HEK293 (cell line): Measurements from ENCODE around the gene MLLT11.

Source experiments
- CTCF ChIA-PET: fragments of 350-600 bp; formaldehyde crosslinking; extraction: SDS; loops from one replicate; lab custom pipeline; 2021; ENCODE audit warnings: antibody characterized with exemption; lab: Yijun Ruan, JAX
- POLR2A ChIA-PET: fragments of 300-600 bp; formaldehyde crosslinking; extraction: SDS; loops from one replicate; lab custom pipeline; 2020; ENCODE audit warnings: antibody characterized with exemption, inconsistent platforms; lab: Yijun Ruan, JAX
- H3K27ac ChIP-seq: fragments of 200-500 bp; sonication (Bioruptor generic); 2 replicates; pipeline ENCODE4 v1.5.1; 2014; ENCODE audit warnings: low read depth, low read length, control low read depth, inconsistent platforms; ENCODE audit errors: extremely low read depth
- H3K36me3 ChIP-seq, 2 experiments: fragments of 200-500 bp in 1 of 2; sonication (Bioruptor generic) in 1 of 2; 1 replicate in 1 of 2; 2 replicates in 1 of 2; pipeline ENCODE4 v1.5.1; 2014 to 2017; ENCODE audit warnings: inconsistent platforms in 2 of 2, low read length in 2 of 2; ENCODE audit not compliant: control insufficient read depth in 2 of 2, insufficient read depth in 1 of 2
- H3K4me1 ChIP-seq: fragments of 200-500 bp; sonication (Bioruptor generic); 2 replicates; pipeline ENCODE4 v1.5.1; 2014; ENCODE audit warnings: mild to moderate bottlenecking, low read length, inconsistent platforms; ENCODE audit not compliant: control insufficient read depth, insufficient read depth
- H3K4me3 ChIP-seq: 2 replicates; pipeline ENCODE4 v1.5.1; 2011; ENCODE audit warnings: low read depth, mild to moderate bottlenecking, control low read depth, low read length, moderate library complexity
- H3K9me3 ChIP-seq: fragments of 200-500 bp; sonication (Bioruptor generic); 2 replicates; pipeline ENCODE4 v1.5.1; 2014; ENCODE audit warnings: low read depth, low read length, inconsistent platforms; ENCODE audit not compliant: control insufficient read depth, insufficient read depth
- MYNN ChIP-seq: fragments of 450-650 bp; formaldehyde crosslinking; IDR thresholded peaks from 2 replicates; pipeline ENCODE4 v1.5.1; 2016; ENCODE audit warnings: missing biosample characterization, missing genetic modification characterization, borderline replicate concordance
- SCRT2 ChIP-seq: fragments of 450-650 bp; formaldehyde crosslinking; IDR thresholded peaks from 2 replicates; pipeline ENCODE4 v1.5.1; 2016; ENCODE audit warnings: missing biosample characterization, missing genetic modification characterization
- SP2 ChIP-seq: fragments of 450-650 bp; formaldehyde crosslinking; IDR thresholded peaks from 2 replicates; pipeline ENCODE4 v1.5.1; 2016; ENCODE audit warnings: missing biosample characterization, missing genetic modification characterization
- ZNF138 ChIP-seq: fragments of 450-650 bp; formaldehyde crosslinking; IDR thresholded peaks from 2 replicates; pipeline ENCODE4 v1.5.1; 2016; ENCODE audit warnings: missing biosample characterization, missing genetic modification characterization, borderline replicate concordance
- ZNF140 ChIP-seq: fragments of 450-650 bp; formaldehyde crosslinking; IDR thresholded peaks from 2 replicates; pipeline ENCODE4 v1.5.1; 2016; ENCODE audit warnings: missing biosample characterization, missing genetic modification characterization
- ZNF16 ChIP-seq: fragments of 450-650 bp; formaldehyde crosslinking; IDR thresholded peaks from 2 replicates; pipeline ENCODE4 v1.5.1; 2016; ENCODE audit warnings: low read depth, missing biosample characterization, missing genetic modification characterization
- ZNF175 ChIP-seq: fragments of 450-650 bp; formaldehyde crosslinking; IDR thresholded peaks from 2 replicates; pipeline ENCODE4 v1.5.1; 2016; ENCODE audit warnings: missing biosample characterization, missing genetic modification characterization
- ZNF214 ChIP-seq: fragments of 450-650 bp; formaldehyde crosslinking; IDR thresholded peaks from 2 replicates; pipeline ENCODE4 v1.5.1; 2017; ENCODE audit warnings: missing biosample characterization, mild to moderate bottlenecking, missing genetic modification characterization, borderline replicate concordance
- ZNF274 ChIP-seq, 2 experiments: fragments of 200-500 bp in 1 of 2; fragments of 450-650 bp in 1 of 2; sonication (Bioruptor generic) in 1 of 2; formaldehyde crosslinking in 1 of 2; IDR thresholded peaks; 2 replicates each; pipeline versions ENCODE4 v1.5.1 to v1.6.1; 2014 to 2016; ENCODE audit warnings: borderline replicate concordance in 1 of 2, inconsistent platforms in 1 of 2, low read length in 1 of 2, missing biosample characterization in 1 of 2, missing genetic modification characterization in 1 of 2
- ZNF324 ChIP-seq: fragments of 450-650 bp; formaldehyde crosslinking; IDR thresholded peaks from 2 replicates; pipeline ENCODE4 v1.5.1; 2016; ENCODE audit warnings: missing biosample characterization, missing genetic modification characterization
- ZNF354C ChIP-seq: fragments of 450-650 bp; formaldehyde crosslinking; IDR thresholded peaks from 2 replicates; pipeline ENCODE4 v1.5.1; 2016; ENCODE audit warnings: missing biosample characterization, missing genetic modification characterization, low read depth, borderline replicate concordance
- ZNF433 ChIP-seq: fragments of 450-650 bp; formaldehyde crosslinking; IDR thresholded peaks from 2 replicates; pipeline ENCODE4 v1.5.1; 2016; ENCODE audit warnings: missing biosample characterization, missing genetic modification characterization, low read depth
- ZNF548 ChIP-seq: fragments of 450-650 bp; formaldehyde crosslinking; IDR thresholded peaks from 2 replicates; pipeline ENCODE4 v1.5.1; 2016; ENCODE audit warnings: missing biosample characterization, missing genetic modification characterization
- ZNF560 ChIP-seq: fragments of 450-650 bp; formaldehyde crosslinking; IDR thresholded peaks from 2 replicates; pipeline ENCODE4 v1.5.1; 2017; ENCODE audit warnings: missing biosample characterization, missing genetic modification characterization, borderline replicate concordance
- ZNF600 ChIP-seq: fragments of 450-650 bp; formaldehyde crosslinking; IDR thresholded peaks from 2 replicates; pipeline ENCODE4 v1.5.1; 2016; ENCODE audit warnings: missing biosample characterization, missing genetic modification characterization
- ZNF610 ChIP-seq: fragments of 450-650 bp; formaldehyde crosslinking; IDR thresholded peaks from 2 replicates; pipeline ENCODE4 v1.5.1; 2016; ENCODE audit warnings: missing biosample characterization, missing genetic modification characterization, borderline replicate concordance
- ZNF654 ChIP-seq: fragments of 450-650 bp; formaldehyde crosslinking; IDR thresholded peaks from 2 replicates; pipeline ENCODE4 v1.5.1; 2016; ENCODE audit warnings: low read depth, missing biosample characterization, missing genetic modification characterization
- ZNF785 ChIP-seq: fragments of 450-650 bp; formaldehyde crosslinking; IDR thresholded peaks from 2 replicates; pipeline ENCODE4 v1.5.1; 2016; ENCODE audit warnings: missing biosample characterization, missing genetic modification characterization
- ZNF843 ChIP-seq: fragments of 450-650 bp; formaldehyde crosslinking; IDR thresholded peaks from 2 replicates; pipeline ENCODE4 v1.5.1; 2016; ENCODE audit warnings: missing biosample characterization, missing genetic modification characterization
- ZXDB ChIP-seq: fragments of 450-650 bp; formaldehyde crosslinking; IDR thresholded peaks from 2 replicates; pipeline ENCODE4 v1.5.1; 2016; ENCODE audit warnings: missing biosample characterization, missing genetic modification characterization
- TF ChIP-seq, protein P1 (sequence below): fragments of 450-650 bp; IDR thresholded peaks from 2 replicates; pipeline ENCODE4 v1.5.1; 2018; ENCODE audit warnings: missing biosample characterization, mild to moderate bottlenecking, missing genetic modification characterization
- TF ChIP-seq, protein P2 (sequence below): fragments of 450-650 bp; formaldehyde crosslinking; IDR thresholded peaks from 2 replicates; pipeline ENCODE4 v1.5.1; 2017; ENCODE audit warnings: missing biosample characterization, mild to moderate bottlenecking, missing genetic modification characterization, moderate library complexity
- TF ChIP-seq, protein P3 (sequence below): fragments of 450-650 bp; formaldehyde crosslinking; IDR thresholded peaks from 2 replicates; pipeline ENCODE4 v1.5.0; 2017; ENCODE audit warnings: missing biosample characterization, missing genetic modification characterization, borderline replicate concordance
- TF ChIP-seq, protein P4 (sequence below): fragments of 450-650 bp; formaldehyde crosslinking; IDR thresholded peaks from 2 replicates; pipeline ENCODE4 v1.5.1; 2016; ENCODE audit warnings: missing biosample characterization, missing genetic modification characterization

Gene MLLT11

DNA sequence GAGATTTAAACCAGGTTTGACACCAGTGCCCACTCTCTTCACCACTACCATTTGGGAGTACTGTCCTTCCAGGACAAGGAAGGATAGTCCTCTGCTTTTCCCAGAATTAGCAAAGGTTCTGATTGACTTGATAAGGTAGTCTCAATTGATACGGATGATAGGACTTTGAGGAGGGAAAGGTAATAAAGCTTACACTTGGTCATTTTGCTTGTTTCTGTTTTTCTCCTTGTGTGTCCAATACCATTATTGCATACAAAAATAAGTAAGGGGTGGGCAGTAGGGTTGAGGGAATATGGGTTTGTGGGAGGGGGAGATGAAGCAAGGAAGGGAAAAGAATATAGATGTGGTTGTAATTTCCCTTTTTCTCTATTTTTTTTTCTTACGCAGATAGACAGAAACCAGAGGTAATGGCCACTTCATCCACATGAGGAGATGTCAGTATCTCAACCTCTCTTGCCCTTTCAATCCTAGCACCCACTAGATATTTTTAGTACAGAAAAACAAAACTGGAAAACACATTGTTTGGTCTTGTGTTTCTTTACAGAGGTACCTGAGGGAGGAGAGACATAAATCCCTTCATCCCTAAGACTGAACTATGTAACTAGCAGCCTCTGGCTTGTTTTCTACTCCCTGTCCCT, 10.0 kb upstream of the MLLT11 start:
- TF ChIP-seq ZNF560 (tag by site-specific recombination) (no peak), ZNF548 (tag by site-specific recombination) (no peak), ZNF654 (no peak), ZNF324 (tag by site-specific recombination) (no peak), ZNF610 (tag by site-specific recombination) (no peak), ZNF354C (no peak), SP2 (tag by site-specific recombination) (no peak), ZNF785 (no peak), SCRT2 (tag by site-specific recombination) (no peak), ZNF175 (no peak), MYNN (tag by site-specific recombination) (no peak), ZNF16 (tag by site-specific recombination) (no peak), ZNF433 (tag by site-specific recombination) (no peak), ZNF140 (tag by site-specific recombination) (no peak), ZXDB (tag by site-specific recombination) (no peak), ZNF843 (tag by site-specific recombination) (no peak), ZNF214 (tag by site-specific recombination) (no peak)
- TF ChIP-seq, protein P1, sequence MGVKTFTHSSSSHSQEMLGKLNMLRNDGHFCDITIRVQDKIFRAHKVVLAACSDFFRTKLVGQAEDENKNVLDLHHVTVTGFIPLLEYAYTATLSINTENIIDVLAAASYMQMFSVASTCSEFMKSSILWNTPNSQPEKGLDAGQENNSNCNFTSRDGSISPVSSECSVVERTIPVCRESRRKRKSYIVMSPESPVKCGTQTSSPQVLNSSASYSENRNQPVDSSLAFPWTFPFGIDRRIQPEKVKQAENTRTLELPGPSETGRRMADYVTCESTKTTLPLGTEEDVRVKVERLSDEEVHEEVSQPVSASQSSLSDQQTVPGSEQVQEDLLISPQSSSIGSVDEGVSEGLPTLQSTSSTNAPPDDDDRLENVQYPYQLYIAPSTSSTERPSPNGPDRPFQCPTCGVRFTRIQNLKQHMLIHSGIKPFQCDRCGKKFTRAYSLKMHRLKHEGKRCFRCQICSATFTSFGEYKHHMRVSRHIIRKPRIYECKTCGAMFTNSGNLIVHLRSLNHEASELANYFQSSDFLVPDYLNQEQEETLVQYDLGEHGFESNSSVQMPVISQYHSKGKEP (tag by site-specific recombination) = no peak
- TF ChIP-seq, protein P2, sequence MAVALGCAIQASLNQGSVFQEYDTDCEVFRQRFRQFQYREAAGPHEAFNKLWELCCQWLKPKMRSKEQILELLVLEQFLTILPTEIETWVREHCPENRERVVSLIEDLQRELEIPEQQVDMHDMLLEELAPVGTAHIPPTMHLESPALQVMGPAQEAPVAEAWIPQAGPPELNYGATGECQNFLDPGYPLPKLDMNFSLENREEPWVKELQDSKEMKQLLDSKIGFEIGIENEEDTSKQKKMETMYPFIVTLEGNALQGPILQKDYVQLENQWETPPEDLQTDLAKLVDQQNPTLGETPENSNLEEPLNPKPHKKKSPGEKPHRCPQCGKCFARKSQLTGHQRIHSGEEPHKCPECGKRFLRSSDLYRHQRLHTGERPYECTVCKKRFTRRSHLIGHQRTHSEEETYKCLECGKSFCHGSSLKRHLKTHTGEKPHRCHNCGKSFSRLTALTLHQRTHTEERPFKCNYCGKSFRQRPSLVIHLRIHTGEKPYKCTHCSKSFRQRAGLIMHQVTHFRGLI (tag by site-specific recombination) = no peak
- Histone ChIP-seq H3K36me3 (peaks cover 0 to 47% of the 10 kb centered on the region in 2 experiments; a peak in 2 of 3 replicates), H3K9me3 (no peaks in the 10 kb centered on the region), H3K27ac (no peak overlapping the region), H3K4me1 (no peaks in the 10 kb centered on the region), H3K4me3 (no peak overlapping the region)
- CTCF ChIA-PET = interaction anchor here (1.1 to 3.0 kb wide), 2 partner anchors 8 to 10 kb away, joined by 5 to 11 read pairs; partner anchors contain the start of genes CDC42SE1 and MLLT11
- POLR2A ChIA-PET = interaction anchor here (0.6 to 1.2 kb wide), 5 partner anchors 9 to 53 kb away, joined by 3 to 5 read pairs (median 3); partner anchors contain the start of genes CDC42SE1 and MLLT11

DNA sequence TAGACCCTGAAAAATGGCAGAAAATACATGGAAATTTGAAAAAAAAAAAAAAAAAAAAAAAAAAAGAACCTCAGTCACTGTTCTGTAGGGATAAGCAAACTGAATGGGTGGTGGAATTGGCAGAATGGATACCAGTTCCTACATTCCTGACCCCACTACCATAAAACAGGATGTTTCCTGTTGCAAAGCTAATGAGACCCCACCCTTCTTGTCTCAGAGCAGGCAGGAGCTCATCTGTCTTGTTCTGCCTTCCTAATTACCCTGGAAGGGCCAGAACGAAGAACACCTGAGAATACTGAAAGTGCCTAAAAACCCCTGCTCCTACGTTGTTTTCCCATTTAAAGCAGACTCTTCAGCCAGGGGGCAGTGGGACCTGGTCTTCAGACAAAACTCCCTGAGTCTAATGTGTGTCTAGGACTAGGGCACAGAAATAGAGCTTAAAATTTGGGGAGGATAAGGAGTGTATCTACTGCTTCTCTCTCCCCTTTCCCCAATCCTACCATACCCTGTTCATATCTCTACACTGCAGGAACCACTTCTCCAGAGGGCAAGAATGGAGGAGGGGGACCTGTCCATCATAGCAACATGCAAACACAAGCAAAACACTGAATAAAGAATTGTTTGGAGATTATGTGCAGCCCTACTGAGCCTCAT, 8.7 kb upstream of the MLLT11 start:
- H3K36me3 ChIP-seq = peaks cover 0 to 60% of the 10 kb centered on the region in 2 experiments; a peak in 2 of 3 replicates
- CTCF ChIA-PET = interaction anchor here (3.0 kb wide), 1 partner anchor 8 kb away, joined by 11 read pairs; the partner anchor contains the start of genes CDC42SE1 and MLLT11
- TF ChIP-seq ZNF138 (tag by site-specific recombination) (no peak), ZNF600 (tag by site-specific recombination) (peak; percentile 52; the same call in 1 of the 2 replicates), ZNF274 (IDR thresholded peaks at IDR 0.05; ENCODE audit: low read length) (no peak), ZNF274 (tag by site-specific recombination; IDR thresholded peaks at IDR 0.05; ENCODE audit: borderline replicate concordance) (no peak)
- TF ChIP-seq, protein P3, sequence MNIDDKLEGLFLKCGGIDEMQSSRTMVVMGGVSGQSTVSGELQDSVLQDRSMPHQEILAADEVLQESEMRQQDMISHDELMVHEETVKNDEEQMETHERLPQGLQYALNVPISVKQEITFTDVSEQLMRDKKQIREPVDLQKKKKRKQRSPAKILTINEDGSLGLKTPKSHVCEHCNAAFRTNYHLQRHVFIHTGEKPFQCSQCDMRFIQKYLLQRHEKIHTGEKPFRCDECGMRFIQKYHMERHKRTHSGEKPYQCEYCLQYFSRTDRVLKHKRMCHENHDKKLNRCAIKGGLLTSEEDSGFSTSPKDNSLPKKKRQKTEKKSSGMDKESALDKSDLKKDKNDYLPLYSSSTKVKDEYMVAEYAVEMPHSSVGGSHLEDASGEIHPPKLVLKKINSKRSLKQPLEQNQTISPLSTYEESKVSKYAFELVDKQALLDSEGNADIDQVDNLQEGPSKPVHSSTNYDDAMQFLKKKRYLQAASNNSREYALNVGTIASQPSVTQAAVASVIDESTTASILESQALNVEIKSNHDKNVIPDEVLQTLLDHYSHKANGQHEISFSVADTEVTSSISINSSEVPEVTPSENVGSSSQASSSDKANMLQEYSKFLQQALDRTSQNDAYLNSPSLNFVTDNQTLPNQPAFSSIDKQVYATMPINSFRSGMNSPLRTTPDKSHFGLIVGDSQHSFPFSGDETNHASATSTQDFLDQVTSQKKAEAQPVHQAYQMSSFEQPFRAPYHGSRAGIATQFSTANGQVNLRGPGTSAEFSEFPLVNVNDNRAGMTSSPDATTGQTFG (tag by site-specific recombination) = no peak
- TF ChIP-seq, protein P4, sequence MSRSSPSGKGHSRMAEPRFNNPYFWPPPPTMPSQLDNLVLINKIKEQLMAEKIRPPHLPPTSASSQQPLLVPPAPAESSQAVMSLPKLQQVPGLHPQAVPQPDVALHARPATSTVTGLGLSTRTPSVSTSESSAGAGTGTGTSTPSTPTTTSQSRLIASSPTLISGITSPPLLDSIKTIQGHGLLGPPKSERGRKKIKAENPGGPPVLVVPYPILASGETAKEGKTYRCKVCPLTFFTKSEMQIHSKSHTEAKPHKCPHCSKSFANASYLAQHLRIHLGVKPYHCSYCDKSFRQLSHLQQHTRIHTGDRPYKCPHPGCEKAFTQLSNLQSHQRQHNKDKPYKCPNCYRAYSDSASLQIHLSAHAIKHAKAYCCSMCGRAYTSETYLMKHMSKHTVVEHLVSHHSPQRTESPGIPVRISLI = peak; percentile 55; the same call in 1 of the 2 replicates
- TF ChIP-seq, all 188 proteins: peak for 2
- Histone ChIP-seq H3K9me3 (no peaks in the 10 kb centered on the region), H3K4me3 (no peak overlapping the region), H3K27ac (no peak overlapping the region), H3K4me1 (no peaks in the 10 kb centered on the region)
- POLR2A ChIA-PET = interaction anchor here (2.1 kb wide), 1 partner anchor 11 kb away, joined by 8 read pairs; no protein-coding TSS in a partner anchor
